GM23338 (cell line): ENCODE results near the gene PCED1A. TPM values are rescaled to one million over a fixed set of nuclear protein-coding genes. Genes with fewer than 3 reads are reported as not detected.
A peak's percentile ranks its signal among the peaks of the same experiment; 100 is the strongest.

ENCODE experiments used
- ATAC-seq: fragments of 200-7000 bp; cut with Tn5 transposase; 3 replicates; pipeline ENCODE4 v1.9.1; 2020
- DNase-seq: peaks from one replicate; pipeline ENCODE4 v3.0.0-alpha.2; 2015; ENCODE audit warnings: low spot score
- H2AFZ ChIP-seq: fragments of 200-600 bp; sonication (generic); 2 replicates; pipeline ENCODE4 v1.8.0; 2016; ENCODE audit warnings: antibody characterized with exemption, mild to moderate bottlenecking, moderate library complexity
- H3F3A ChIP-seq: fragments of 200-600 bp; sonication (generic); replicated peaks from 2 replicates; pipeline ENCODE4 v1.8.0; 2017; ENCODE audit warnings: antibody characterized with exemption, mixed run types, low read depth
- H3K27ac ChIP-seq: fragments of 200-600 bp; sonication (generic); 2 replicates; pipeline ENCODE4 v1.6.1; 2016; ENCODE audit warnings: low read depth
- H3K27me3 ChIP-seq: fragments of 200-600 bp; sonication (generic); 2 replicates; pipeline ENCODE4 v1.8.0; 2016; ENCODE audit warnings: mild to moderate bottlenecking, mixed run types, moderate library complexity; ENCODE audit not compliant: insufficient read depth
- H3K36me3 ChIP-seq: fragments of 200-600 bp; sonication (generic); 2 replicates; pipeline ENCODE4 v1.8.0; 2016; ENCODE audit warnings: mild to moderate bottlenecking; ENCODE audit not compliant: insufficient read depth
- H3K4me1 ChIP-seq: fragments of 200-600 bp; sonication (generic); 2 replicates; pipeline ENCODE4 v1.8.0; 2016; ENCODE audit warnings: mild to moderate bottlenecking, moderate library complexity; ENCODE audit not compliant: insufficient read depth
- H3K4me2 ChIP-seq: fragments of 200-600 bp; sonication (generic); 2 replicates; pipeline ENCODE4 v1.7.1; 2017; ENCODE audit warnings: mixed run types
- H3K4me3 ChIP-seq: fragments of 200-600 bp; sonication (generic); 2 replicates; pipeline ENCODE4 v1.6.1; 2016; ENCODE audit warnings: mixed run types
- H3K79me2 ChIP-seq: fragments of 200-600 bp; sonication (generic); replicated peaks from 2 replicates; pipeline ENCODE4 v1.8.0; 2017; ENCODE audit warnings: mild to moderate bottlenecking; ENCODE audit not compliant: insufficient read depth
- H3K9me2 ChIP-seq: fragments of 200-600 bp; sonication (generic); 2 replicates; pipeline ENCODE4 v1.8.0; 2017; ENCODE audit not compliant: insufficient read depth
- H4K20me1 ChIP-seq: fragments of 200-600 bp; sonication (generic); replicated peaks from 2 replicates; pipeline ENCODE4 v1.8.0; 2017; ENCODE audit warnings: mild to moderate bottlenecking; ENCODE audit not compliant: insufficient read depth
- H3K27ac Mint-ChIP-seq: 2 replicates; pipeline ENCODE4 v1.8.0; 2020; ENCODE audit warnings: inconsistent platforms, mild to moderate bottlenecking, moderate library complexity, mixed read lengths
- H3K27me3 Mint-ChIP-seq: 3 replicates; pipeline ENCODE4 v1.8.0; 2022; ENCODE audit warnings: low read depth, mild to moderate bottlenecking, moderate library complexity, mixed read lengths, inconsistent platforms; ENCODE audit not compliant: insufficient read depth, poor library complexity
- H3K36me3 Mint-ChIP-seq: 3 replicates; pipeline ENCODE4 v1.8.0; 2021; ENCODE audit warnings: low read depth, mild to moderate bottlenecking, inconsistent platforms, moderate library complexity, mixed read lengths
- H3K4me1 Mint-ChIP-seq: 3 replicates; pipeline ENCODE4 v1.8.0; 2020; ENCODE audit warnings: mild to moderate bottlenecking, inconsistent platforms, mixed read lengths
- H3K4me3 Mint-ChIP-seq: 3 replicates; pipeline ENCODE4 v1.8.0; 2021; ENCODE audit warnings: moderate library complexity, mild to moderate bottlenecking, inconsistent platforms, mixed read lengths
- H3K9me3 Mint-ChIP-seq: 3 replicates; pipeline ENCODE4 v1.8.0; 2020; ENCODE audit warnings: moderate library complexity, mild to moderate bottlenecking, inconsistent platforms, mixed read lengths
- CREB1 ChIP-seq: fragments of 250-450 bp; sonication (Bioruptor Pico); IDR thresholded peaks from 2 replicates; pipeline ENCODE4 v1.5.0; 2020; ENCODE audit warnings: low read depth, mild to moderate bottlenecking, moderate library complexity
- CTCF ChIP-seq, 2 experiments: fragments of 200-600 bp in 1 of 2; sonication (generic) in 1 of 2; conservative IDR thresholded peaks; 2 replicates each; pipeline versions ENCODE4 v1.5.1 to v1.6.1; 2016 to 2017; ENCODE audit warnings: antibody characterized with exemption in 2 of 2, low read depth in 2 of 2, mild to moderate bottlenecking in 2 of 2, moderate library complexity in 1 of 2
- ETS1 ChIP-seq: IDR thresholded peaks from 2 replicates; pipeline ENCODE4 v1.6.1; 2016; ENCODE audit warnings: antibody characterized with exemption
- EZH2phosphoT487 ChIP-seq: fragments of 200-600 bp; sonication (generic); IDR thresholded peaks from one replicate; pipeline ENCODE4 v1.8.1; 2018; ENCODE audit warnings: antibody characterized with exemption; ENCODE audit not compliant: unreplicated experiment
- POLR2AphosphoS5 ChIP-seq: IDR thresholded peaks from 2 replicates; pipeline ENCODE4 v1.6.1; 2016; ENCODE audit warnings: antibody characterized with exemption, low read depth
- REST ChIP-seq: IDR thresholded peaks from one replicate; pipeline ENCODE4 v1.6.1; 2018; ENCODE audit warnings: antibody characterized with exemption; ENCODE audit not compliant: unreplicated experiment
- STAT1 ChIP-seq: IDR thresholded peaks from one replicate; pipeline ENCODE4 v1.6.1; 2016; ENCODE audit warnings: antibody characterized with exemption; ENCODE audit not compliant: unreplicated experiment
- polyA plus RNA-seq: library from polyadenylated mRNA; unstranded; fragments of >200 nt; fragmentation: Nextera tagmentation; extraction: Ambion mirVana; gene quantifications from 2 replicates; pipeline ENCODE4 v1.2.1, GENCODE V29; 2016
- total RNA-seq: library from RNA; depleted of rRNA; stranded (reverse); fragments of >200 nt; shearing (Covaris generic); gene quantifications from 2 replicates; pipeline ENCODE4 v1.2.3, GENCODE V29; 2014

The PCED1A gene
- total and polyA plus RNA-seq, 2 experiments from 2014 or later: 5.0 to 8.9 TPM

GRCh38 chr20:2866236-2866635 is 25.8 kb upstream of the PCED1A start (continued):
- TF ChIP-seq POLR2AphosphoS5 (no peak), REST (no peak), EZH2phosphoT487 (no peak), STAT1 (no peak), ETS1 (no peak), CREB1 (CRISPR knock-in tag) (no peak)

GRCh38 chr20:2865630-2866029 is 25.2 kb upstream of the PCED1A start:
- peak; percentile 92 for ATAC-seq
- no peak overlapping the region for H3K27ac Mint-ChIP-seq

More at GRCh38 chr20:2865630-2866029, 25.2 kb upstream of the PCED1A start:
- Histone ChIP-seq H3F3A (no peaks in the 10 kb centered on the region), H2AFZ (no peak overlapping the region), H3K4me1 (no peaks in the 10 kb centered on the region), H3K79me2 (no peaks in the 10 kb centered on the region), H3K4me2 (no peak overlapping the region), H3K36me3 (no peaks in the 10 kb centered on the region), H3K27me3 (peaks cover 9% of the 10 kb centered on the region; the same call in 1 of the 2 replicates), H3K9me2 (no peaks in the 10 kb centered on the region), H3K27ac (no peak overlapping the region), H4K20me1 (no peaks in the 10 kb centered on the region), H3K4me3 (no peak overlapping the region)
- H3K36me3 Mint-ChIP-seq: peaks cover 3% of the 10 kb centered on the region; the same call in 1 of the 3 replicates
- H3K27me3 Mint-ChIP-seq: peaks cover 10% of the 10 kb centered on the region
- H3K4me3 Mint-ChIP-seq: no peak overlapping the region
- peaks cover 4% of the 10 kb centered on the region; the same call in 2 of the 3 replicates for H3K4me1 Mint-ChIP-seq
- DNase-seq: peak; percentile 68
- TF ChIP-seq ETS1 (no peak), CTCF (conservative IDR thresholded peaks at IDR 0.05; ENCODE audit: low read depth in 2 of 2) (peak; percentile 56 to 85)
- no peaks in the 10 kb centered on the region for H3K9me3 Mint-ChIP-seq
